COLO829 (cell line): ENCODE results near the gene AQP10.
"Not testable (repeated sequence)": the region's sequence is repeated elsewhere in the genome, so short reads cannot be mapped to it uniquely, and the experiment has no call there.

Experiments used
- DNase-seq: peaks from one replicate; pipeline ENCODE4 v3.0.0; 2012; ENCODE audit warnings: low spot score

The AQP10 gene

DNA sequence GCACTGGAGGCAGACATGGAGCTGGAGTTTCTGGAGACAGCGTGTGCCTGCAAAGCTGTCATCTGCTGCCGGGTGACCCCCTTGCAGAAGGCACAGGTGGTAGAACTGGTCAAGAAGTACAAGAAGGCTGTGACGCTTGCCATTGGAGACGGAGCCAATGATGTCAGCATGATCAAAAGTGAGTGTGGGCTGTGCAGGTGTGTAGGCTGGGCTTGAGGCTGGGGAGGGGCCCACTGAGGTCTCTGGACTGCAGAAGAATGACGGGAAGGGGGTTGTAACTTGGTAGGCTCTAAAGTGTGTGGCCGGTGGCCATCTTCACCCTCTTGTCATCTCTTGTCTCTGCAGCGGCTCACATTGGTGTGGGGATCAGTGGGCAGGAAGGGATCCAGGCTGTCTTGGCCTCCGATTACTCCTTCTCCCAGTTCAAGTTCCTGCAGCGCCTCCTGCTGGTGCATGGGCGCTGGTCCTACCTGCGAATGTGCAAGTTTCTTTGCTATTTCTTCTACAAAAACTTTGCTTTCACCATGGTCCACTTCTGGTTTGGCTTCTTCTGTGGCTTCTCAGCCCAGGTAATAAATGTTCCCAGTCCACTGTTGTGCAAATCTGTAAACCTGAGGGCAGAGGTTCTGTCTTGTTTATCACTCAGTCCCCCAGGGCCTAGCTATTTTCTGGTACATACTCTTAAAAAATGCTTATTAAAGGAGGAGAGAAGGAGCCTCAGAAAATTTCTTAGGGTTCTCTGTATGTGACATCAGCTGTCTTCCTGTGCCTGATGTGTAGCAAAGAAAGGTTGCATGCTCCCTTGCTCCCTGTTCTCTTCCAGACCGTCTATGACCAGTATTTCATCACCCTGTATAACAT lies 24.3 kb downstream of the AQP10 start:
- DNase-seq: peak; percentile 36

DNA sequence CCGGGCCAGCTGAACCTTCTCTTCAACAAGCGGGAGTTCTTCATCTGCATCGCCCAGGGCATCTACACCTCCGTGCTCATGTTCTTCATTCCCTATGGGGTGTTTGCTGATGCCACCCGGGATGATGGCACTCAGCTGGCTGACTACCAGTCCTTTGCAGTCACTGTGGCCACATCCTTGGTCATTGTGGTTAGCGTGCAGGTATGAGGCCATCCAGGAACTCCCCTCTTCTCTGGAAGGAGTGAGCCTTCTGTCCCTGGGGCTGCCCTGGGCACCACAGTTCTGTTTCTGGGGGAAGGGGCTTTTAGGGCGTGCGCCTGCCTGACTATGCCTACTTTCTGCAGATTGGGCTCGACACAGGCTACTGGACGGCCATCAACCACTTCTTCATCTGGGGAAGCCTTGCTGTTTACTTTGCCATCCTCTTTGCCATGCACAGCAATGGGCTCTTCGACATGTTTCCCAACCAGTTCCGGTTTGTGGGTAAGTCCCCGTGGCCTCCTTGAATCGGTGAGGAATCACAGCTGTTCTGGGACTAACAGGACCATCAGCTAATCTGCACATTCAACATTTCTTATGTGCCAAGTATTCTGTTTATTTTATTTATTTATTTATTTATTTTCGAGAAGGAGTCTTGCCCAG lies 25.5 kb downstream of the AQP10 start:
- no peak for DNase-seq

DNA sequence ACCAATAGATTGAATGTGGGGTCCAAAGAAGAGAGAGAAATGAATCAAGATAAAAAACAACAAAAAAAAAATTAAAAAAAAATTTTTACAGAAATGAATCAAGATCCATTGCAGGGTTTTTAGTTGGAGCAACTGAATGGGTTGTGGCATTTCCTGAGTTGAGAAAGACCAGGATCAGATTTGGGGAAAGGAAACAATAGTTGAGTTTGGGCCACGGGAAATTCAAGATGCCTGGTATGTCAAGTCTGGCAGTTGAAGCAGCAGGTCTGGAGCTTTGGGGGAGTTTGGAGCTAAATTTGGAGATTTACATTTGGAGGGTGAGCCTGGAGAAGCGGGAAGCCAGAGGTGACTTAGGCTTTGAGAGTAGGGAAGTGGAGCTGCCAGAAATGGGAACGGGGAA lies 27.1 kb downstream of the AQP10 start:
- DNase-seq: no peak

DNA sequence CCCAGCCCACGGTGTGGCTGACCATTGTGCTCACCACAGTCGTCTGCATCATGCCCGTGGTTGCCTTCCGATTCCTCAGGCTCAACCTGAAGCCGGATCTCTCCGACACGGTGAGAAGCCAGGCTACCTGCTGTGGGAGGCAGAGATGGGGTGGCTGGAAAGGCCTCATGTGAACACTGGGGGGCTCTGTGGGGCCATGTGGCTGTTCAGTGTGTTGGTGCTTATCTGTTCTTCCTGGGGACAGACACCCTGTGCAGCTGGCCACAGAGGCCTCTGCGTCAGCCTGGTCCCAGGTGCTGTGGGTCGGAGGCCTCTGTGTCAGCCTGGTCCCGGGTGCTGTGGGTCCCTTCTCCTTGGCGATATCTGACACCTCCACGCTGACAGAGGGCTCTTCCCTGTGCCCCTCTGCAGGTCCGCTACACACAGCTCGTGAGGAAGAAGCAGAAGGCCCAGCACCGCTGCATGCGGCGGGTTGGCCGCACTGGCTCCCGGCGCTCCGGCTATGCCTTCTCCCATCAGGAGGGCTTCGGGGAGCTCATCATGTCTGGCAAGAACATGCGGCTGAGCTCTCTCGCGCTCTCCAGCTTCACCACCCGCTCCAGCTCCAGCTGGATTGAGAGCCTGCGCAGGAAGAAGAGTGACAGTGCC lies 27.7 kb downstream of the AQP10 start:
- no peak for DNase-seq

DNA sequence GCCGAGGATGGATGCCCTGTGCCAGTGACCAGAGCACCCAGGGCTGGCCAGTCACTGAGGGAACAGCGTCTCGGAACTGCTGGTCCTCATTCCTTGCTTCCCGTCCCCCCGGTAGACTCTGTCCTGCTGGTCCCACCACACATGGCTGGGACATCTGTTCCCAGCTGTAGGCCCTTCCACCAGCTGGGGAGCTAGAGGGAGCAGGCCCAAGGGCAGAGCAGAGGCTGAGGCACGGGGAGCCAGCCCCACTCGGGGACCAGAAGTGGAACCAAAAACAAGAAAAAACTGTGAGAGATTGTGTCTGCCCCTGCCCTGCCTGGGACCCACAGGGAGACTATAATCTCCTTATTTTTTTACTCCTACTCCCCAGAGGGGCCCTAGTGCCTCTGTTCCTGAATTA lies 28.2 kb downstream of the AQP10 start:
- DNase-seq: no peak

DNA sequence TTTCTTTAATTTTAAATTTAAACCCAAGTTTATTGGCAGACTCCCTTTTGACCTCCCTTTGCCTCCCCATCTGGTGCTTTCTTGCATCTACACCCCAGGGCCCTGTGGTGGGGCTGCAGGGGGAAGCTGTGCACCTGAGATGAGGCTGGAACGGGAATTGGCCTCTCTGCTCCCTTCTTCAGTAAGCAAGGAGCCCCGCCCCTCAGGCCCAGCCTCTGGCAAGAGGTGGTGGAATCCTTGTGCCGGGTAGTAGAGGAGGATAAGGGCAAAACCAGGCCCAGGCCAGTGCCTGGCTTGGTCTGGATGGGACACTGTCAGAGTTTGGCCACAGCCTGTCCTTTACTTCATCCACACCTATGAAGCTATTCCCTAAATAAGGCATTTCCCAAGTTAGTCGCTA lies 29.5 kb downstream of the AQP10 start:
- no peak for DNase-seq

DNA sequence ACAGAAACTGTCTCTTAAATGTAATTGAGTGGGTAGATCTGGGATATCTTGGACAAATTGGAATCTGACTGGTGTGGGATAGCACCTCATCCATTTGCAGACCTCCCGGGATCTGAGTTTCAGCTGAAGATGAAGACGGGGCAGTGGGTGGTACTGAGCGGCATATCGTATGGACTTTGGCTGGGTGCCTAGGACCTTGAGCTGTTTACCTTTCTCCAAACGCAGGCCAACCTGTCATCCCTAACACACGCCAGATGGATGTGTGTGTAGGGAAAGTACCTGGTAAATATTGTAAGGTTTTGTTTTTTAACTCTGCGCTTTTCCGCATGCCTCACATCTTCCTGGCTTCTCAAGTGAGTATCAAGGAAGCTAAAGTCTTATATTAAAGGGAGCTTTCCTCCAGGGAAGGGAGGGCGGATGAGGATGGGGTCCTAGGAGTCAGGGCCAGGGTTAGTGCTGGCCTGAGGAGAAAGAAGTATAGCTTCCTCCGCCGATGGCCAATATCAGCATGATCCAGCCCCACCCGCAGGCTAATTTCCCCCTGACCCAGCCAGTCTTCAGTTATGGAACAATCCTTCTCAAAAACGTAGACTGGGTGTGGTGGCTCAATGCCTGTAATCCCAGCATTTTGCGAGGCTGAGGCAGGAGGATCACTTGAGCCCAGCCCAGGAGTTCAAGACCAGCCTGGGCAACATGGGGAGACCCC lies 30.6 kb downstream of the AQP10 start:
- no peak for DNase-seq

DNA sequence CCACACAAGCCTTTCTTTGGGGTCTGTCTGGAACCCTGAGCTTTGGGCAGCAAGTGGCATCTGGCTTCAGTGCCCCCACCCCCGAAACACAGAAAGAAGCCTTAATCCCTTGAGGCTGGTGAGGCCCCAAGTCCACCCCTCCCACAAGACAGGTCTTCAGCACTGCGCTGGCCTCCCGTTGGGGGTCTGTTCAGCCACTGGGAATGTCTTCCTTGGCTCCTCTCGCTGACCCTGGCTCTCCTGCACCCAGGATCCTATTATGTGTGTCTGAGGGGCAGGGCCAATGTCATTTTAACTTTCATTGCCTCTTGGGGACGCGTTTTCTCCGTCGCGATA lies 31.3 kb downstream of the AQP10 start:
- DNase-seq: no peak

DNA sequence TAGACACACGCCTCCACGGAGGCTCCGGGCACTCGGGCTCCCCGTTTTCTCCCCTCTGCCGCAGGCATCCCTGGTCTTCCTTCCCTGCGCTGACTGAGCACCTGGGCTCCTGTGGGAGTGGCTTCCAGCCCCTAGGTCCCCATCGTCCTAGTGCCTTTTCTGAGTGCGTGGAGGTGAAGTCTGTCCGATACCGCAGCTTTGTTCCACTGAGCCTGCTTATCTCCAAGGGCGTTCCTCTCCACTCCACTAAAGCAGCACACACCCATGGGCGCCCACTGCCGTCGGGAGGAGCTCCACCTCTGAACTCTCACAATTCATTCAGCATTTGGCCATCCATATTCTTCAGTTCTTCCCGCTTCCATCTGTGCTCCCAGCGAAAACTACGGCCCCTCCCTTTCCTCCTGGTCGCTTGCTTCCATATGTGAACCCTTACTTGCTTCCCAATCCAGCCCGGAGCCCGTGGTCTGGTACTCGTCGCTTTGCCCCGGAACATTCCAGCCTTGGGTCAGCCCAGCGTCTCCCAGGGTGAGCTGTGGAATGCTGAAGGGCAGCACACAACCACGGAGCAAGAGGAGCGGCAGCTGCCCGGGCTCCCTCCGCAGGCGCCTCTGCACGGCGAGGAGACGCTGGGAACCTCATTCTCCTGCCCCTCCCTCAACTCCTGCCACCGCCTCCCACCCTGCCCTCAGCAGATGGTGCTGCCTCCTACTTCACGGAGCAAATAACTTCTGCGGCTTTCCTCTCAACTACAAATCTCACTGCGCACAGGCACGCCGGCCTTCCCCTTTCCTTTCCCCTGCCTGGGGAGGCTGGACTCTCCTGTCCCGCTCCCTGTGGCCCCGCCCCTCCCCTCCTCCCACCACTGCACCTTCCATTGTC lies 31.9 kb downstream of the AQP10 start:
- DNase-seq: no peak

DNA sequence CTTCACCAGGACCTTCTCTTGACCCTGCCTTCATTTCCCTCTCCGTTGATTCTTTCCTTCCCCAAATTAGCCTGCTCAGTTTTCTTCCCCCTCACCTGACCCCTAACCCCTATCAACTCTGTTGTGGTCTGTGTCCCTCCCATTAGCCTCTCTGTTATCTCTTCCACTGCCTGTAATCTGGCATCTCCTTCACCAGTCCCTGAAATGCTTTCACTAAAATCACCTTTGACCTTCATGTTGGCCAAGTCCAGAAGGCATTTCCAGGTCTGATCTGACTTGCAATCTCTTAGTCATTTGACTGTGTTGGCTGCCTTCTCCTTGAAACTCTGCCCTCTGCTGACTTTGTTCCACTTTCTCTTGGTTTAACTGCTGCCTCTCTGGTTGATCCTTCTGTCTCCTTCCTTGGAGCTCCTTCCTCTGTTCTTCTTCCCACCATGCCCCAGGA lies 32.6 kb downstream of the AQP10 start:
- peak; percentile 28 for DNase-seq

DNA sequence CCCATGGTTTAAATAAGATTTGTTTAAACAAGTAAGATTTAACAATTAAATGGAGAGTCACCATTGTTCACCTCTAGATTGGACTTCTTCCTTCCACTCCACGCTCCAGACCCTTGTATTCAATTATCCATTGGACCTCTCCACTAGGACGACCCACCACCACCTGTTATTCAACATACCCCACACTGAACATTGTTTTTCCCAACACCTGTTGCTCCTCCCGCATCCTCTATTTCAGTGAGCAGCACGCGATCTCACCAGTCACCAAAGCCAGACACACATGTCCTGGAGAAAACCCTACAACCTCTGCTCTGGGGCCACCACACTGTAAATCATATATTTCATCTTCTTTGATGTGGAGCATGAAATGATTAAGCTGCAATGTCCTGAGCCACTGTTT lies 33.1 kb downstream of the AQP10 start:
- DNase-seq: no peak

DNA sequence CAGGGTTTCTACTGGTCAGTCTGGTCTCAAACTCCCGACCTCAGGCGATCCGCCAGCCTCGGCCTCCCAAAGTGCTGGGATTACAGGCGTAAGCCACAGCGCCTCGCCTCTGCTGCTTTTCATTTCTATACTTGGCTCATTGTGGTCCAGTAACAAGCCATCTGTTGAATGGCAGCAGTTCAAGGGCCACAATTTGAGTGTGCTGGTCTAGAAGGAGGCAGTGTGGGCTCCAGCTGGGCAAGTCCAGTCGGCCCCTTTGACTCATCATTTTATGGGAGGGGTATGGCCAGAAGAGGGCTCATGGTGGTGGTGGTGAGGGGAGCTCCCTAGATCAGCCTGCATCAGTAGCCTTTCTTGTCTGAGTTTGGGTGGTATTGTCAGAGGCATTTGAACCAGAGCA lies 37.6 kb downstream of the AQP10 start:
- no peak for DNase-seq

DNA sequence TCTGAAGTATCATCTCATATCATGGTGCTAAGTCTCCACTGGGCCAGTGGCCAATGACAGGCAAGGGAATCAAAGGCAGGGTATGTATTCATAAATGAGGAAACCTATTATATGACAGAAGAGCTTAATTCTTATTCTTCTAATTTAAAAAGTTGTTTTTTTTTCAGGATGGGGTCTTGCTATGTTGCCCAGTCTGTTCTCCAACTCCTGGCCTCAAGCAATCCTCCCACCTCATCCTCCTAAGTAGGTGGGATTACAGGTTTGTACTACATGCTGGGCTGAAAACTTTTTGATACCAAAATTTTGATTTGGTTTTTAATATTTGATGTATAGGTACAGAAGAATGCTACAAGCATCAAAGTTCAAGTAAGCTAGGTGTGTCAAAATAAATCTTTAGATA lies 39.4 kb downstream of the AQP10 start:
- DNase-seq: no peak

DNA sequence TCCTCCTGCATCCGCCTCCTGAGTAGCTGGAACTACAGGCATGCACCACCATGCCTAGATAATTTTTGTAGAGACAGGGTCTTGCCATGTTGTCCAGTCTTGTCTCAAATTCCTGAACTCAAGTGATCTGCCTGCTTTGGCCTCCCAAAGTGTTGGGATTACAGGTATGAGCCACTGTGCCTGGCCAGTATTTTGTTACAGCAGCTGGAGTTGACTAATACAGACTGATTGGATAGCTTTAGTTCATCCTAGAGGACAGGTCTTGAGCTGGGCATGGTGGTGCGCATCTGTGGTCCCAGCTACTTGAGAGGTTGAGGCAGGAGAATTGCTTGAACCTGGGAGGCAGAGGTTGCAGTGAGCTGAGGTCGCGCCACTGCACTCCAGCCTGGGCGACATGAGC lies 40.0 kb downstream of the AQP10 start:
- not testable (repeated sequence) for DNase-seq

DNA sequence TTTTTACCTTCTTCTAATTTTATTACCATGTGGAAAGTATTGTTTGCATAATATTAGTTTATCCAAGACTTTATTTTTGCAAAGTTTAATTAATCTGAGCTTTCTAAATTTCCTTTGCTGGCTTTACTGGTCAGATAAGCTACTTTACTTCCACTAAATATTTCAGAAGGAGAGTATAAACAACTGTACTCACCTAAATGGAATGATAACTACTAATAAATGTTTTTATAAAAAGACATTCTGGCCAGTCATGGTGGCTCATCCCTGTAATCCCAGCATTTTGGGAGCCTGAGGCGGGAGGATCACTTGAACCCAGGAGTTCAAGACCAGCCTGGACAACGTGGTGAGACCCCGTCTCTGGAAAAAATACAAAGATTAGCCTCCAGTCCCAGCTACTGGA lies 40.5 kb downstream of the AQP10 start:
- no peak for DNase-seq

DNA sequence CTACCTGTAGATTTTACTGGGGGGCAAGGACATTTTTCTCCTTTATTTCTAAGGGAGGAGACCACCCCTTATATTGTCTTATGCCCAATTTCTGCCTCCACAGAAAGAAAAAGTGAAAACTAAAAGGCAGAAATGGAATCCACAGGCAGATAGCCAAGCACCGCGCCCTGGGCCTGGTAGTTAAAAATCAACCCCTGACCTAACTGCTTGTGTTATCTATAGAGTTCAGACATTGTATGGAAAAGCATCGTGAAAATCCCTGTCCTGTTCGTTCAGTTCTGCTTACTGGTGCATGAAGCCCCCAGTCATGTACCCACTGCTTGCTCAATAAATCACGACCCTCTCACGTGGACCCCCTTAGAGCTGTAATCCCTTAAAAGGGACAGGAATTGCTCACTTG lies 50.5 kb downstream of the AQP10 start:
- no peak for DNase-seq

DNA sequence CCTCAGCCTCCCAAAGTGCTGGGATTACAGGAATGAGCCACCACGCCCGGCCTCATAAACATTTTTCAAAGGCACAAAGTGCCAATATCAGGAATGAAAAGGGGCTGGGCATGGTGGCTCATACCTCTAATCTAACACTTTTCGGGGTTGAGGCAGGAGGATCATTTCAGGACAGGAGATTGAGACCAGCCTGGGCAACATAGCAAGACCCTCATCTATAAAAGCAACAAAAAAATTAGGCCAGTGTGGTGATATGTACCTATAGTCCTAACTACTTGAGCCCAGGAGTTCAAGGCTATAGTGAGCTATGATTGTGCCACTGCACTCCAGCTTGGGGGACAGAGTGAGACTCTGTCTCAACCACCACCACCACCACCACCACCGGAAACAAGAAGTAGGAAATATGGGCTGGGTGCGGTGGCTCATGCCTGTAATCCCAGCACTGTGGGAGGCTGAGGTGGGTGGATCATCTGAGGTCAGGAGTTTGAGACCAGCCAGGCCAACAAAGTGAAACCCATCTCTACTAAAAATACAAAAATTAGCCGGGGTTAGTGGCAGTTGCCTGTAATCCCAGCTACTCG lies 53.0 kb downstream of the AQP10 start:
- not testable (repeated sequence) for DNase-seq
